GM13977 (cell line): ENCODE data around the gene CDH13.

Source experiments
- DNase-seq: peaks from one replicate; pipeline ENCODE4 v3.0.0; 2012; ENCODE audit warnings: low spot score
- CTCF ChIP-seq: IDR thresholded peaks from 2 replicates; pipeline ENCODE4 v1.5.1; 2012; ENCODE audit warnings: mild to moderate bottlenecking, control low read depth; ENCODE audit not compliant: insufficient read depth; ENCODE audit errors: extremely low read depth, missing control alignments
- in situ Hi-C: fragments of 300-500 bp; cut with MboI; formaldehyde crosslinking; loops from one replicate; pipeline ENCODE4 v1.12.0; 2022; ENCODE audit warnings: low sequenced_read_pairs, low pct_unique_long_range_greater_than_20kb, mixed read lengths, inconsistent platforms; ENCODE audit not compliant: unreplicated experiment

CDH13 gene

GRCh38 chr16:83501481-83501880, 874.7 kb downstream of the CDH13 start:
- in situ Hi-C loops: no loop called here
- DNase-seq: no peak
- no peak for TF ChIP-seq CTCF

DNA sequence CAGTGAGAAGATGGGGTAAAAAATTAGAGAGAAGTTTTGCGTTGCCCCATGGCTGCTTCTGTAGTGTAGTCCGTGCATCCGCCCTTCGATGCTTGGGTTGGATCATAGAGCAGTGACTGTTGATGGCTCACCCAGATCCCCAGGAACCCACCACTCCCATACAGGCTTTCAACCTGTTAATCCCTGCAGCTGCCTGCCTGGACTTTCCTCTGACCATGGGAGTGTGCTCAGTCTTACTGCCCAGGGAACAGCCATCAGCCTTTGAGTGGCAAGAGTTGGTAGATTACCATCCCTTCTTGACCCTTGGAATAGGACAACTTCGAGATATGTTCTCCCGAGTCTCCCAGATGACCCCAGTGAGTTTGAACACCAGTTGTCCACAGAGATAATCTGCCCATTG, 881.5 kb downstream of the CDH13 start:
- DNase-seq: no peak
- in situ Hi-C loops: no loop called here
- TF ChIP-seq CTCF: no peak

DNA sequence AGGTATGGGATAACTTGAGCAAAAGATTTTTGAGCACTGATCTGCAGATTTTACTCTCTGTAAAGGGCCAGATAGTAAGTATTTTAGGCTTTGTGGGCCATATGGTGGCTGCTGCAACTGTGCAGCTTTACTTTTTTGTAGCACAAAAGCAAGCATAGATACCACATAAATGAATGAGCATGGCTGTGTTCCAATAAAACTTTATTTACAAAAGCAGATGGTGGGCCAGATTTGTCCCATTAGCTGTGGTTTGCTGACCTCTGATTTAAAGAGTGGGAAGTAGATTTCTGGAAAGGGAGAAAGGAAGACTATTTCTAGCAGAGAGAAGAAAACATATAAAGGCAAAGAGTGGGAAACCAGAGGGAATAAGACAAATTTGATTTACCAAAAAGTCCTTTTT, 882.5 kb downstream of the CDH13 start:
- in situ Hi-C loops: no loop called here
- no peak for DNase-seq
- no peak for TF ChIP-seq CTCF

- no peak for DNase-seq
- TF ChIP-seq CTCF: no peak
Measured at GRCh38 chr16:83510906-83511305, 884.1 kb downstream of the CDH13 start.

DNA sequence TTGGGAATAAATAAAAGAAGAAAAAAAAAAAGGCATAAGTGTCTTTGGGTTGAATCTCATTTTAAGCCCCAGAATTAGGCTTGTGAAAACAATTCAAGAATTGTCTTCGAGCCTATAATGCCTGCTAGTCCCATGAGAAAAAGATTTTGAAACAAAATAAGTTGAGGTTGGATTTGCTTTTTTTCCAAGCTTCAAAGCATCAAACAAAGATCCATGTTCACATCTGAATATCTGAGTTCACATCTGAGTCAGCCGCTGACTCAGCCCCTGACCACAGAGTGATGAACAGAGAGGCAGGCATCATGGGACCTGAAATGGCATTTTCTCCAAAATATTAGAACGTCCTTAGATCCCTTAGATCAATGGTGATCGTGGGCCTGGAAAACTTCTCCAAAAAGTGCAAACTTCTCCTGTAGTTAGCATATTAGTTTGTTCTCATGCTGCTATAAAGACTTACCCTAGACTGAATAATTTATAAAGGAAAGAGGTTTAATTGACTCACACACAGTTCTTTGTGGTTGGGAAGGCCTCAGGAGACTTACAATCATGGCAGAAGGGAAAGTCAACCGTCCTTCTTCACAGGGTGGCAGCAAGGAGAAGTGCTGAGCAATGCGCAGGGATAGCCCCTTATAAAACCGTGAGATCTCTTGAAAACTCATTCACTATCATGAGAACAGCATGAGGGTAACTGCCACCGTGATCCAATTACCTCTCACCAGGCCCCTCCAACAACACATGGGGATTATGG, 886.4 kb downstream of the CDH13 start:
- in situ Hi-C loops: no loop called here
- no peak for TF ChIP-seq CTCF
- DNase-seq: no peak

More at GRCh38 chr16:83510906-83511305, 884.1 kb downstream of the CDH13 start:
- in situ Hi-C loops: no loop called here

DNA sequence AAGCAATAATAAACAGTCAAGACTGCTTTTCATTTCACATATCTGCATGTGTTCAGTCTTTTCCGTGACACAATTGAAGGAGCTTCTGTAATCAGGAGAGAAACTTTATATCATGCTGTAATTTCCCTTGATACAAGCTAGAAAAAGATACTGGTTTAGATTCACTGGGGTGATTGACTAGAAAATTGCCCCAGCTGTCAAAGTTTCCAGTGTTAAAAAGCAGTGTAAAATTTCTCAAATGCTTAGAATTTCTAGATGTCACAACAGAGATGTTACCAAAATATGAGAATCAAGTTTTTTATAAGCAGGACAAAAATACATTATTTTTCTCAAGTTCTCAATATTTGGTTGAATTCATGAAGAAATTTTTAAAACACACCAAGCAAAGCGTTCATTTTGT, 888.6 kb downstream of the CDH13 start:
- no peak for DNase-seq
- in situ Hi-C loops: no loop called here
- no peak for TF ChIP-seq CTCF
